Purkinje cell (primary cell): Measurements from ENCODE around the gene PDF. TPM values are rescaled to one million over a fixed set of nuclear protein-coding genes. Genes with fewer than 3 reads are reported as not detected.

ENCODE experiments used
- polyA plus RNA-seq: library from polyadenylated mRNA; unstranded; fragments of >200 nt; fragmentation: Nextera tagmentation; gene quantifications from 2 replicates; pipeline ENCODE4 v1.2.1, GENCODE V29; 2014

The PDF gene, protein sequence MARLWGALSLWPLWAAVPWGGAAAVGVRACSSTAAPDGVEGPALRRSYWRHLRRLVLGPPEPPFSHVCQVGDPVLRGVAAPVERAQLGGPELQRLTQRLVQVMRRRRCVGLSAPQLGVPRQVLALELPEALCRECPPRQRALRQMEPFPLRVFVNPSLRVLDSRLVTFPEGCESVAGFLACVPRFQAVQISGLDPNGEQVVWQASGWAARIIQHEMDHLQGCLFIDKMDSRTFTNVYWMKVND
- 0.73 and 1.5 TPM in 2 replicates for polyA plus RNA-seq

DNA sequence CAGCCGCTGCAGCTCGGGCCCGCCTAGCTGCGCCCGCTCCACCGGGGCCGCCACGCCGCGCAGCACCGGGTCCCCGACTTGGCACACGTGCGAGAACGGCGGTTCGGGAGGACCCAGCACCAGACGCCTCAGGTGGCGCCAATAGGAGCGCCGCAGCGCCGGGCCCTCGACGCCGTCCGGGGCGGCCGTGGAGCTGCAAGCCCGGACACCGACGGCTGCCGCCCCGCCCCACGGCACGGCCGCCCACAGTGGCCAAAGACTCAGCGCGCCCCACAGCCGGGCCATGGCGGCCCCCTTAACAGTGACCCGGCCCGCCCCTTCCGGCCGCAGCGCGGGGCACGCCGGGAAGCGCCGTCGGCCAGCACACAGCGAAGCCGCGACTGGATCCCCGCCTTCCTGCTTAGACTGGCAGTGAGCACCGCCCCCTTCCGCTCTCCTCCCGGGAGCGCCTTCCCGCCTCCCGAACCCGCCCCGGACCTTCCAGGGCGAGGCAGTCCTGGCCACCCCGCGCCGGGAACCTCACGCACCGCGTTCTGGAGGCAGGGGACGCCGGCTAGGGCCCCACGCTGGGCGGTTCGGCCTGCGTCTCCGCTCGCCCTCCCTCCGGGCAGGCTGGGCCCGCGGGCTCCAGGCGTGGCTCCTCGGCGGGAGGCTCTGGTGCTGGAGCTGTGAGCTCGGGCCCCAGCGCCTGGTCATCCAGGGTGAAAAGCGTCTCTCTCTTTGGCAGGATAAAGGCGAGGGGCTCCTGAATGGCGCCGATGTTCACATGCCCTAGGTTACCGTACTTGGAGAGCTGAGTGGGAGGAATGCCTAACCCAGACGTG, at the start of gene PDF:
Gene PDF, minus strand, starts transcription at position 303 of the 824 bp plus-strand sequence. Its CDS starts 18 bp downstream, at position 285.

DNA sequence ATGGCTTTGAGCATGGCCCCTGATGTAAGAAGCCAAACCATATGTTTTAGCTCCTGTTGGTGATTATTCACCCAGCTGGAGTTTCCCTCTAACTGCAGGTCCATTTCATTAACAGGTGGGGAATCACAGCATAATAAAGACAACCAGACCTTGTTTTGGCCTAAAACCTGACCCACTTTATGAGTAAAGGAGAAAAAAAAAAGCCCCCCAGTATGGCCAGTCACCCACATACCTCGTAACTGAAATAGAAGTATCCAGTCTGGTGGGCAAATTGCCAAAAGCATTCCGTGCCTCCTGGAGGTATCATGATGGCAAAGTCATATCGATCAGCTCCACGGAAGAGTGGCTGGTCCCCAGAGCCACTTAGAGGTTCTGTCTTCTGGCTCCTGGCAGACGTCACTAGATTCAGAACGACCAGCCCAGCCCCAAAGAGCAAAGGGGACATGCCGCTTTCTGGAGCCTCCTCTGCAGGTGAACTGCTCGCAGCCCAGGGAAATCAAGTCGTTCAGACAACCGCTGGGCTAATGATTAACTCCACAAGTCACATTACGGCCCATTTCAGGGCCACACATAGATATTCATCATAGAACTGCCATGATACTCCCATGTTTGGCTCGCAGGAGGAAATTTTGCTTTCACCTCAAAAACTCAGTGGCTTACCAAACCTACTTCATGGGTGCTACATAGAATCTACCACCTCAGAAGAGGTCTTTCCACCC, 21.1 kb upstream of the PDF start, which contains the start of gene TMED6:
Gene TMED6, minus strand, starts transcription at position 478 of the 719 bp plus-strand sequence. Its CDS starts 33 bp downstream, at position 445.

DNA sequence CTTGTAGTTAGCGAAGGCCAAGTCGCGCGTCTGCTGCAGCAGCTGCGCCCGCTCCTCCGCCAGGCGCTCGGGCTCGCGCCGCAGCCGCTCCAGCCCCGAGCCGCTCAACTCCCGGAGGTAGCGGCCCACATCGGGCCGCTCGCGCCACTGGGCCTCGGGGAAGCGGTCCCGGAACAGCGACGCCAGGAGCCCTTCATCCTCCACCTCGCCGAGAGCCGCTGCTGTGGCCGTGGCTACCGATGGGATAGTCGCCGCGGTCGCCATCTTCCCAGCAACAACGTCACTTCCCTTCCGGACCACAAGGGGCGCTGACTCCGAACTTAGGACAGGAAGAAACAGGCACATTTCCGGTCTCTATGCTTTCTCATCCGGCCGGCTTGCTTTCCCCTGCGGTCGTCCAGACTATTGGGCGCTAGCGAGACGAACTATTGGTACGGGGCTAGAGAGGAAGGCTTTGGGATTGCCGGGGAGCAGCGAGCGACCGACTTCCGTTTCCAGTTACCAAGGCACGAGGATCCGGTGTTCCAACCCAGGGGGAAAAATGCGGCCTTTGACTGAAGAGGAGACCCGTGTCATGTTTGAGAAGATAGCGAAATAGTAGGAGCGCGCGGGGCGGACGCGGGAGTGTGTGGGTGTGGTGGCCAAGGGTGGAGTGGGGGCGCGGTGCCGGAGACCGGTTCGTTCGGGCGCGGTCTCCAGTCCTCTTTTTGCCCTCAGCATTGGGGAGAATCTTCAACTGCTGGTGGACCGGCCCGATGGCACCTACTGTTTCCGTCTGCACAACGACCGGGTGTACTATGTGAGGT, 9.1 kb upstream of the PDF start, which contains the start of the genes COG8 and NIP7:
Gene COG8, minus strand, starts transcription at position 276 of the 806 bp plus-strand sequence. Its CDS starts 12 bp downstream, at position 264.
Gene NIP7, plus strand, starts transcription at position 484 of the 806 bp plus-strand sequence. Its CDS starts 58 bp downstream, at position 542.

DNA sequence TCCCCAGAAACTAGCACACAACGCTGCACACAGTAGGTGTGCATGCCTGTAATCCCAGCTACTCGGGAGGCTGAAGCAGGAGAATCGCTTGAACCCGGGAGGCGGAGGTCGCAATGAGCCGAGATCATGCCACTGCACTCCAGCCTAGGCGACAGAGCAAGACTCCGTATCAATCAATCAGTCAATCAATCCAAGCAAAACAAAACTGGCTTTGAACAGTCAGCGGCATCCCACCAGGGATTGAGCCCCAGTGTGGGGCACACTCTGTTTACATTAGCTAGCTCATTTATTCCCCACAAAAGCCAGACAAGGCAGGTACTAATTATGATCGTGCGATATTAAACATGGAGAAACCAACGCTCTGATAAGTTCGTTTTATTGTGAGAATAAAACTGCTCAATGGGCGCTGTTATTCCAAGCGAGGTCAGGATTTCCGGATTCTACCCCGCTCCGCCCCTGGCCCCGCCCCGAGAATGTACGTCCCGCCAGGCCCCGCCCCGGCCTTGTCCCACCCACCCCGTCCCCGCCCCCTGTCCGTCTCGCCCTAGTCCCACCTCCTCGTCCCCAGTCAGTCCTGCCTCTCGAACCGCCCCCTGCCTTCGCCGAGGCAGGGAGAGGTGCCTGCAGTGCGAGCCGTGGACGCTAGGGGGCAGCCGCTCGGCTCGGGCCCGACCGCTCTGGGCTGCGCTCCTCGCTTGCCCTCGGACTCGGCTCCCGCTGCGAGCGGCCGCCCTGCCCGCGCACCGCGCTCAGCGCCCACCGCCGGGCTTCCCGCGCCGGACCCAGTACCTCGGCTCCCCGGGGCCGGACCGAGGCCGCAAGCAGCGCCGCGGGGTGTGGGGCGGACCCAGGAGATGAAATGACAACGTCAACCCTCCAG, 19.5 kb downstream of the PDF start, which contains the start of gene VPS4A:
Gene VPS4A, plus strand, starts transcription at position 698 of the 880 bp plus-strand sequence. Its CDS starts 162 bp downstream, at position 860.

Other genes starting within 250 kb of the PDF start
- 0.11 and 0.25 TPM in 2 replicates for gene HAS3, start 224.9 kb downstream of the PDF start, polyA plus RNA-seq
- 1.3 and 1.6 TPM in 2 replicates for gene CHTF8, start 198.0 kb downstream of the PDF start, polyA plus RNA-seq
- gene UTP4, start 197.9 kb downstream of the PDF start, polyA plus RNA-seq = 21.9 and 30.9 TPM in 2 replicates
- 0.71 and 3.8 TPM in 2 replicates for gene SNTB2, start 143.4 kb downstream of the PDF start, polyA plus RNA-seq
- gene VPS4A, start 19.2 kb downstream of the PDF start, polyA plus RNA-seq = 13.2 and 17.3 TPM in 2 replicates
- 1.9 and 3.9 TPM in 2 replicates for gene COG8, start 9.0 kb upstream of the PDF start, polyA plus RNA-seq
- 8.2 and 11.3 TPM in 2 replicates for gene NIP7, start 9.2 kb upstream of the PDF start, polyA plus RNA-seq
- not detected in 2 replicates for gene TMED6, start 21.2 kb upstream of the PDF start, polyA plus RNA-seq
- 14.6 and 24.2 TPM in 2 replicates for gene TERF2, start 55.4 kb upstream of the PDF start, polyA plus RNA-seq
- gene CYB5B, start 94.0 kb upstream of the PDF start, polyA plus RNA-seq = 36.4 and 37.8 TPM in 2 replicates
- gene NFAT5, start 235.4 kb upstream of the PDF start, polyA plus RNA-seq = 8.4 and 11.5 TPM in 2 replicates